ENCODE results near the gene TET3. TPM values are rescaled to one million over a fixed set of nuclear protein-coding genes. Genes with fewer than 3 reads are reported as not detected.

Gene TET3
- total RNA-seq, 1 experiment from 2014 or later, result 23.3 TPM

DNA sequence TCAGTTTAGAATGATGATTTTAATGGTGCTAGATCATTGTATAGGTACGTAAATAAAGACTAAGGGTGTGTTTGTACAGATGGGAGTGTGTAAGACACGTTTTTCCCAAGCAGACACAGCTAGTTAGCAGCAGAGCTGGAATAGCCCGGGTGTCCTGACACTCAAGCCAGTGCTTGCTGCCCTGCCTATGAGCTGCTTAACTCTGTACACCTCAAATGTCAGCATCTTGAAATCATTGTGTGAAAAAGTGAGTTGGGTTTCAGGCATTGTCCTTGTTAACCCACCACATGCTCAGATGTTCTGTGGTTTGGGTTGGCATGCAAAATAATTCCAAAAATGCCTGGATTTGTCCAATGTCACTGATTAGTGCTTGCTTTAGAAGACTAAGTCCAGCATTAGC, 13.0 kb upstream of the TET3 start:
- TF ChIP-seq, protein P1, sequence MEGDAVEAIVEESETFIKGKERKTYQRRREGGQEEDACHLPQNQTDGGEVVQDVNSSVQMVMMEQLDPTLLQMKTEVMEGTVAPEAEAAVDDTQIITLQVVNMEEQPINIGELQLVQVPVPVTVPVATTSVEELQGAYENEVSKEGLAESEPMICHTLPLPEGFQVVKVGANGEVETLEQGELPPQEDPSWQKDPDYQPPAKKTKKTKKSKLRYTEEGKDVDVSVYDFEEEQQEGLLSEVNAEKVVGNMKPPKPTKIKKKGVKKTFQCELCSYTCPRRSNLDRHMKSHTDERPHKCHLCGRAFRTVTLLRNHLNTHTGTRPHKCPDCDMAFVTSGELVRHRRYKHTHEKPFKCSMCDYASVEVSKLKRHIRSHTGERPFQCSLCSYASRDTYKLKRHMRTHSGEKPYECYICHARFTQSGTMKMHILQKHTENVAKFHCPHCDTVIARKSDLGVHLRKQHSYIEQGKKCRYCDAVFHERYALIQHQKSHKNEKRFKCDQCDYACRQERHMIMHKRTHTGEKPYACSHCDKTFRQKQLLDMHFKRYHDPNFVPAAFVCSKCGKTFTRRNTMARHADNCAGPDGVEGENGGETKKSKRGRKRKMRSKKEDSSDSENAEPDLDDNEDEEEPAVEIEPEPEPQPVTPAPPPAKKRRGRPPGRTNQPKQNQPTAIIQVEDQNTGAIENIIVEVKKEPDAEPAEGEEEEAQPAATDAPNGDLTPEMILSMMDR (IDR thresholded peaks at IDR 0.05; ENCODE audit: unreplicated experiment), result no peak
- Mint-ChIP-seq H3K9me3 (ENCODE audit: low read depth, unreplicated experiment) (no peaks in the 10 kb centered on the region), H3K36me3 (ENCODE audit: insufficient read depth, unreplicated experiment) (no peaks in the 10 kb centered on the region), H3K4me3 (ENCODE audit: low read depth, unreplicated experiment) (no peak overlapping the region), H3K27ac (ENCODE audit: unreplicated experiment) (no peak overlapping the region), H3K4me1 (ENCODE audit: low read depth, unreplicated experiment) (no peaks in the 10 kb centered on the region), H3K27me3 (ENCODE audit: unreplicated experiment) (no peaks in the 10 kb centered on the region)
- CTCF ChIA-PET, result no interaction called here
- no peak for DNase-seq
- intact Hi-C loops (cut with micrococcal nuclease; ENCODE audit: unreplicated experiment), result no loop called here
- BruUV-seq (replicated peaks), result no TSS peak

DNA sequence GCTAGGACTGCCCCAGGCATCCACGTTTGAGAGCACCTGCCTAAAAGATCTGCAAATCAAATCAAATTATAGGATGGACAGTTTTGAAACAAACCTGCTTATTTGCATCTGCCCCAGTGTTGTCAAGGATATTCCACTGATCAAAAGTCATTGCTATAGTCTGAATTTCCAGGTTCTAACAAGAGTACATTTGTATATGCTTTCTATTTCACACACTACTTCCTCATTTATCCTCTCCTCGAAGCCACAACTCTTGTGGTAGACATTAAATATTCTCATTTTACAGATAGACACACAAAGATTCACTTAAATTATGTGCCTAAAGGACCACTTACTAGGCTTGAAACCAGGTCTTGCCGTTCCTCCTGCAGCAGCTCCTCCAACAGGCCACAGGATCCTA, 11.9 kb upstream of the TET3 start:
- Mint-ChIP-seq H3K27me3 (ENCODE audit: unreplicated experiment) (no peaks in the 10 kb centered on the region), H3K36me3 (ENCODE audit: insufficient read depth, unreplicated experiment) (no peaks in the 10 kb centered on the region), H3K9me3 (ENCODE audit: low read depth, unreplicated experiment) (no peaks in the 10 kb centered on the region), H3K4me3 (ENCODE audit: low read depth, unreplicated experiment) (no peak overlapping the region), H3K27ac (ENCODE audit: unreplicated experiment) (no peak overlapping the region), H3K4me1 (ENCODE audit: low read depth, unreplicated experiment) (no peaks in the 10 kb centered on the region)
- no peak for DNase-seq
- TF ChIP-seq, protein P1 (IDR thresholded peaks at IDR 0.05; ENCODE audit: unreplicated experiment), result no peak
- intact Hi-C loops (cut with micrococcal nuclease; ENCODE audit: unreplicated experiment), result no loop called here
- no TSS peak for BruUV-seq (replicated peaks)
- CTCF ChIA-PET, result no interaction called here

DNA sequence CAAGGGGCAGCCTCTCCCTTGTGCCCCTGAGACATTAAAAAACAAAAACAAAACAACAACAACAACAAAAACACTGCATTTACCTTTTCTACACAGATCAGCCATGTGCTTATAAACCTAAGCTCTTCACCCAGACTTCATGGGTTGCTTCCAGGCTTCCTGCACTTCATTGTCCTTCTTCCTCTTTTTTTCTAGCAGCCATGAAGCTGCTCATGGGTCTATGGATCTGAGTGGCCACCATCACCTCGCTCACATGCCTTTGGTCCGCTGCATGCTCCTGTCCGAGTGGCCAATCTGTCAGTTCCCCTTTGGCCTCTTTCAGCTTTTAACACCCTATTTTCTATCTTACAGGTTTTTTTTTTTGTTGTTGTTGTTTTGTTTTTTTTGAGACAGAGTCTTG, 9.0 kb upstream of the TET3 start:
- CTCF ChIA-PET, result no interaction called here

DNA sequence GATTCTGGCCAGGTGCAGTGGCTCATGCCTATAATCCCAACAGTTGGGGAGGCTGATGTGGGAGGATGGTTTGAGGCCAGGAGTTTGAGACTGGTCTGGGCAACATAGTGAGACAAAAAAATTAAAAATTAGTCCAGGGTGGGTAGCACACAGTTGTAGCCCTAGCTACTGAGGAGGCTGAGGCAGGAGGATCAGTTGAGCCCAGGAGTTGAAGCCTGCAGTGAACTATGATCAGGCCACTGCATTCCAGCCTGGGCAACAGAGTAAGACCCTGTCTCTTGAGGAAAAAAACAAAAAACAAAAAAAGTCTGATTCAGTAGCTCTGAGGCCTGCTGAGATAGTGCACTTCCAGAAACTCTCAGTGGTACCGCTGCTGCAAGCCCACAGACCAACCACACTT, 7.9 kb upstream of the TET3 start:
- no peak overlapping the region for H3K27ac Mint-ChIP-seq (ENCODE audit: unreplicated experiment)
- no peaks in the 10 kb centered on the region for H3K9me3 Mint-ChIP-seq (ENCODE audit: low read depth, unreplicated experiment)
- H3K27me3 Mint-ChIP-seq (ENCODE audit: unreplicated experiment), result no peaks in the 10 kb centered on the region
- TF ChIP-seq, protein P1 (IDR thresholded peaks at IDR 0.05; ENCODE audit: unreplicated experiment), result no peak
- CTCF ChIA-PET, result no interaction called here
- H3K4me1 Mint-ChIP-seq (ENCODE audit: low read depth, unreplicated experiment), result peaks cover 32% of the 10 kb centered on the region
- H3K4me3 Mint-ChIP-seq (ENCODE audit: low read depth, unreplicated experiment), result no peak overlapping the region
- no TSS peak for BruUV-seq (replicated peaks)
- intact Hi-C loops (cut with micrococcal nuclease; ENCODE audit: unreplicated experiment), result no loop called here
- H3K36me3 Mint-ChIP-seq (ENCODE audit: insufficient read depth, unreplicated experiment), result peaks cover 20% of the 10 kb centered on the region
- no peak for DNase-seq

More for the DNA sequence above, 9.0 kb upstream of the TET3 start:
- H3K4me1 Mint-ChIP-seq (ENCODE audit: low read depth, unreplicated experiment), result peaks cover 21% of the 10 kb centered on the region
- TF ChIP-seq, protein P1 (IDR thresholded peaks at IDR 0.05; ENCODE audit: unreplicated experiment), result no peak
- BruUV-seq (replicated peaks), result no TSS peak
- H3K27me3 Mint-ChIP-seq (ENCODE audit: unreplicated experiment), result no peaks in the 10 kb centered on the region
- no peak overlapping the region for H3K27ac Mint-ChIP-seq (ENCODE audit: unreplicated experiment)
- no peak for DNase-seq
- intact Hi-C loops (cut with micrococcal nuclease; ENCODE audit: unreplicated experiment), result no loop called here
- no peaks in the 10 kb centered on the region for H3K9me3 Mint-ChIP-seq (ENCODE audit: low read depth, unreplicated experiment)
- H3K36me3 Mint-ChIP-seq (ENCODE audit: insufficient read depth, unreplicated experiment), result peaks cover 9% of the 10 kb centered on the region
- H3K4me3 Mint-ChIP-seq (ENCODE audit: low read depth, unreplicated experiment), result no peak overlapping the region

DNA sequence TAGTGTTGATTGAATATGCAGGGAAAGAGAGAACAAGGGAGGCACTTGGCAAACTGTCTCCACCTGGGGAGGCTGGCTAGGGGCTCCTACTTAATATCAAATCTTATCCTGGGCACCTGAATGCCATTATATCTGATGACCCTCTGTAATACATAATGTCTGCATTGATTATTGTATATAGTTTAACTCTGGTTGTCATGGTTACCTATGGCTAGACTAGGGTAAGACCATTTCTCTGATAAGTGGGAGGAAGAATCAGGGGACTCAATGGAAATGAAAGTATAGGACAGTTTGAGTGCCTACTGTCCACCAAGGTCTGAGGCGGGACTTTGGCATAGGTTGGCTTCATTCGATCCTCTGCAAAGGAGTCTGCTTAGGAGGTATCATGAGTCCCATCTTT, 7.2 kb upstream of the TET3 start:
- H3K4me1 Mint-ChIP-seq (ENCODE audit: low read depth, unreplicated experiment), result peaks cover 38% of the 10 kb centered on the region
- H3K27ac Mint-ChIP-seq (ENCODE audit: unreplicated experiment), result no peak overlapping the region
- TF ChIP-seq, protein P1 (IDR thresholded peaks at IDR 0.05; ENCODE audit: unreplicated experiment), result no peak
- no peak for DNase-seq
- no peaks in the 10 kb centered on the region for H3K9me3 Mint-ChIP-seq (ENCODE audit: low read depth, unreplicated experiment)
- intact Hi-C loops (cut with micrococcal nuclease; ENCODE audit: unreplicated experiment), result no loop called here
- no peak overlapping the region for H3K4me3 Mint-ChIP-seq (ENCODE audit: low read depth, unreplicated experiment)
- BruUV-seq (replicated peaks), result no TSS peak
- CTCF ChIA-PET, result no interaction called here
- H3K27me3 Mint-ChIP-seq (ENCODE audit: unreplicated experiment), result no peaks in the 10 kb centered on the region
- peaks cover 25% of the 10 kb centered on the region for H3K36me3 Mint-ChIP-seq (ENCODE audit: insufficient read depth, unreplicated experiment)

All from Calu3 (cell line).